Tibial nerve (tissue), 4 donors: Measurements from ENCODE around the gene BCAS3. TPM values are rescaled to one million over a fixed set of nuclear protein-coding genes. Genes with fewer than 3 reads are reported as not detected.

Source experiments
- DNase-seq, 2 donors: peaks; one replicate each; pipeline ENCODE4 v3.0.0-alpha.2; 2019; ENCODE audit warnings: low spot score in 2 of 2
- H3K27ac ChIP-seq, 4 donors: fragments of 200-600 bp; sonication (generic) in 3 of 4; one replicate each; pipeline ENCODE4 v1.5.1; 2017 to 2019; ENCODE audit warnings: mild to moderate bottlenecking in 1 of 4
- H3K27me3 ChIP-seq, 2 donors: fragments of 200-600 bp; sonication (generic) in 1 of 2; one replicate each; pipeline versions ENCODE4 v1.5.1 to v1.6.0; 2017 to 2019
- H3K36me3 ChIP-seq, 3 donors: fragments of 200-600 bp; sonication (generic); one replicate each; pipeline ENCODE4 v1.5.1; 2018 to 2019
- H3K4me1 ChIP-seq, 4 donors: fragments of 200-600 bp; sonication (generic) in 3 of 4; one replicate each; pipeline ENCODE4 v1.5.1; 2017 to 2019
- H3K4me3 ChIP-seq, 4 donors: fragments of 200-600 bp; sonication (generic) in 3 of 4; one replicate each; pipeline ENCODE4 v1.5.1; 2017 to 2019; ENCODE audit warnings: mild to moderate bottlenecking in 1 of 4, moderate library complexity in 1 of 4
- H3K9me3 ChIP-seq, 4 donors: fragments of 200-600 bp; sonication (generic) in 3 of 4; one replicate each; pipeline ENCODE4 v1.5.1; 2017 to 2019
- CTCF ChIP-seq, 5 experiments: fragments of 200-600 bp in 3 of 5; fragments of 450-650 bp in 2 of 5; sonication (generic) in 3 of 5; IDR thresholded peaks; one replicate each; pipeline ENCODE4 v1.5.1; 2016 to 2019; ENCODE audit warnings: antibody characterized with exemption in 5 of 5, mild to moderate bottlenecking in 3 of 5, moderate library complexity in 2 of 5
- EP300 ChIP-seq, 2 donors: sonication (generic); formaldehyde crosslinking; IDR thresholded peaks; one replicate each; pipeline ENCODE4 v1.6.1; 2017; ENCODE audit warnings: antibody characterized with exemption in 2 of 2, mild to moderate bottlenecking in 1 of 2
- POLR2A ChIP-seq, 2 donors: fragments of 450-650 bp; IDR thresholded peaks; one replicate each; pipeline ENCODE4 v1.6.1; 2017; ENCODE audit warnings: antibody characterized with exemption in 2 of 2, mild to moderate bottlenecking in 2 of 2, moderate library complexity in 2 of 2
- WGBS, 2 donors: methylation state at CpG; one replicate each; pipeline ENCODE4 v1.1.5; 2018; 5-methylcytosine and 5-hydroxymethylcytosine counted together
- total RNA-seq, 4 donors: library from RNA; depleted of rRNA; stranded (reverse); fragments of >200 nt; gene quantifications; one replicate each; pipeline ENCODE4 v1.1.0, GENCODE V29; 2016

Gene BCAS3
- total RNA-seq, 4 donors from 2014 or later, result 26.4 to 48.1 (median 44.8) TPM

- peaks cover 0 to 13% (median 3%) of the 10 kb centered on the region in 4 donors for H3K4me1 ChIP-seq
- H3K27me3 ChIP-seq, result no peaks in the 10 kb centered on the region
- no peak for DNase-seq
- H3K27ac ChIP-seq, result no peak overlapping the region
- WGBS, 2 donors, result 90 to 91% methylated on average over 13 of the region's 13 CpGs
- H3K9me3 ChIP-seq, result no peaks in the 10 kb centered on the region
- no peak for TF ChIP-seq CTCF (IDR thresholded peaks at IDR 0.05)
- TF ChIP-seq POLR2A (IDR thresholded peaks at IDR 0.05), result no peak
- TF ChIP-seq EP300 (IDR thresholded peaks at IDR 0.05), result no peak
- no peaks in the 10 kb centered on the region for H3K36me3 ChIP-seq
- no peak overlapping the region for H3K4me3 ChIP-seq
Observed at GRCh38 chr17:61340431-61341209, 663.0 kb downstream of the BCAS3 start.

- no peak for TF ChIP-seq CTCF (IDR thresholded peaks at IDR 0.05)
- TF ChIP-seq POLR2A (IDR thresholded peaks at IDR 0.05), result no peak
- no peak for TF ChIP-seq EP300 (IDR thresholded peaks at IDR 0.05)
- 76% methylated on average over 6 of the region's 6 CpGs for WGBS, 2 donors
- Histone ChIP-seq H3K4me1 (no peaks in the 10 kb centered on the region), H3K36me3 (no peaks in the 10 kb centered on the region), H3K27me3 (no peaks in the 10 kb centered on the region), H3K27ac (no peak overlapping the region), H3K9me3 (no peaks in the 10 kb centered on the region), H3K4me3 (no peak overlapping the region)
- DNase-seq, result no peak
Observed at GRCh38 chr17:61343576-61343975, 665.9 kb downstream of the BCAS3 start.

GRCh38 chr17:61345061-61345460, 667.4 kb downstream of the BCAS3 start:
- WGBS, 2 donors, result 63 to 75% methylated on average over 6 of the region's 6 CpGs
- TF ChIP-seq POLR2A (IDR thresholded peaks at IDR 0.05), result no peak
- no peak for TF ChIP-seq EP300 (IDR thresholded peaks at IDR 0.05)
- no peak for TF ChIP-seq CTCF (IDR thresholded peaks at IDR 0.05)
- DNase-seq, result no peak
- Histone ChIP-seq H3K27me3 (no peaks in the 10 kb centered on the region), H3K36me3 (no peaks in the 10 kb centered on the region), H3K27ac (no peak overlapping the region), H3K9me3 (no peaks in the 10 kb centered on the region), H3K4me3 (no peak overlapping the region), H3K4me1 (no peaks in the 10 kb centered on the region)

GRCh38 chr17:61345825-61346666, 668.4 kb downstream of the BCAS3 start:
- DNase-seq, result no peak
- TF ChIP-seq EP300 (IDR thresholded peaks at IDR 0.05) (no peak), POLR2A (IDR thresholded peaks at IDR 0.05) (no peak), CTCF (IDR thresholded peaks at IDR 0.05) (no peak)
- no peak overlapping the region for H3K27ac ChIP-seq
- H3K27me3 ChIP-seq, result no peaks in the 10 kb centered on the region
- 89% methylated on average over 7 of the region's 7 CpGs for WGBS, 2 donors
- no peaks in the 10 kb centered on the region for H3K4me1 ChIP-seq
- no peaks in the 10 kb centered on the region for H3K9me3 ChIP-seq
- no peaks in the 10 kb centered on the region for H3K36me3 ChIP-seq
- H3K4me3 ChIP-seq, result no peak overlapping the region

GRCh38 chr17:61349350-61349749, 671.7 kb downstream of the BCAS3 start:
- peaks cover 0 to 10% (median 0%) of the 10 kb centered on the region in 4 donors for H3K4me1 ChIP-seq
- H3K27ac ChIP-seq, result no peak overlapping the region
- no peaks in the 10 kb centered on the region for H3K9me3 ChIP-seq
- no peak for TF ChIP-seq CTCF (IDR thresholded peaks at IDR 0.05)
- TF ChIP-seq EP300 (IDR thresholded peaks at IDR 0.05), result no peak
- TF ChIP-seq POLR2A (IDR thresholded peaks at IDR 0.05), result no peak
- H3K27me3 ChIP-seq, result no peaks in the 10 kb centered on the region
- WGBS, 2 donors, result 82 to 90% methylated on average over 3 of the region's 3 CpGs
- no peak for DNase-seq
- no peak overlapping the region for H3K4me3 ChIP-seq
- H3K36me3 ChIP-seq, result no peaks in the 10 kb centered on the region
